ENCODE results near the gene RGS1. TPM values are rescaled to one million over a fixed set of nuclear protein-coding genes. Genes with fewer than 3 reads are reported as not detected.

RGS1 gene
- polyA plus RNA-seq, 3 donors = 2.4 to 17.7 (median 15.7) TPM

DNA sequence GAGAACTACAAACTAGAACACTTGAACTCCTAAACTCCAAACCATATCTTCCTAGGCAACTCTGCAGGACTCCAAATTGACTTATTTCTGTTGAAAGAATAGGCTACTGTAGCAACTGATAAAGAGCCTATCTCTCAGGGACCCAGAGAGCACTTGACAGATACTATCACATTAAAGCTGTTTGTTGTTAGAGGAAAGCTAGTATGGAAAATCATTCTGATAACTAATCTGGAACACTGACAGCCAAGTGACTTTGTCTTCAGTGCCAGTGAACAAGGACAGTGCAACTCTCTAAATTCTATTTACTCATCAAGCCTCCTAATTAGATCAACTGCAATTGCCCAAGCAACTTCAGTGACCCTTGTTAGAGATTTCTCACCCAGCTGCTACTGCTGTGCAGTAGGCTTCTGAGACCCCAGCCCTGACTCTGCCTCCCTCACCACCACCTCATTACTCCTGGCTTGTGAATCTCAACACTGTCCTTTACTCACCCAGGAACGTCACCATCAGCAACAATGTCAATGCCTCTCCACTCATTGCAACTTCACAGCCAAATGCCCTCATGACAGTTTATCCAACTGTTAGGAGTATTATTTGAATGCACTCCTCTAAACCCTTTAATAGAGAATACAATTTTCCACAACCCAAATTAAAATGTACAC is 53.0 kb downstream of the RGS1 start:
- Histone ChIP-seq H2AFZ (ENCODE audit: insufficient read depth, low read depth, low read length, poor library complexity, severe bottlenecking) (no peak overlapping the region), H3K27ac (ENCODE audit: low read depth in 1 of 2, low read length in 2 of 2) (no peak overlapping the region), H3K9ac (ENCODE audit: insufficient read depth, low read length, poor library complexity, severe bottlenecking) (no peak overlapping the region), H3K9me3 (replicated peaks in 1 of 2; ENCODE audit: control insufficient read depth in 1 of 2, insufficient read depth in 1 of 2, low read length in 2 of 2) (no peaks in the 10 kb centered on the region), H4K20me1 (ENCODE audit: insufficient read depth, low read length) (no peaks in the 10 kb centered on the region), H3K4me1 (ENCODE audit: control insufficient read depth in 1 of 2, insufficient read depth in 2 of 2, low read length in 2 of 2) (no peaks in the 10 kb centered on the region), H3K4me2 (replicated peaks; ENCODE audit: extremely low read depth, low read length, poor library complexity, severe bottlenecking) (no peak overlapping the region), H3K36me3 (replicated peaks in 1 of 2; ENCODE audit: control insufficient read depth in 1 of 2, insufficient read depth in 2 of 2, low read length in 2 of 2) (no peaks in the 10 kb centered on the region), H3K4me3 (replicated peaks in 1 of 3; ENCODE audit: low read depth in 2 of 3, low read length in 3 of 3) (no peak overlapping the region), H3K27me3 (ENCODE audit: control insufficient read depth in 2 of 2, insufficient read depth in 2 of 2, low read length in 2 of 2) (no peaks in the 10 kb centered on the region), H3K79me2 (ENCODE audit: insufficient read depth, low read length) (no peaks in the 10 kb centered on the region)
- Mint-ChIP-seq H3K9me3 (peaks cover 0 to 6% (median 0%) of the 10 kb centered on the region in 7 donors), H3K36me3 (no peaks in the 10 kb centered on the region), H3K27ac (no peak overlapping the region), H3K4me1 (no peaks in the 10 kb centered on the region), H3K27me3 (ENCODE audit: low read depth in 3 of 3) (no peaks in the 10 kb centered on the region), H3K4me3 (no peak overlapping the region)
- DNase-seq = no peak
- TF ChIP-seq, protein P1, sequence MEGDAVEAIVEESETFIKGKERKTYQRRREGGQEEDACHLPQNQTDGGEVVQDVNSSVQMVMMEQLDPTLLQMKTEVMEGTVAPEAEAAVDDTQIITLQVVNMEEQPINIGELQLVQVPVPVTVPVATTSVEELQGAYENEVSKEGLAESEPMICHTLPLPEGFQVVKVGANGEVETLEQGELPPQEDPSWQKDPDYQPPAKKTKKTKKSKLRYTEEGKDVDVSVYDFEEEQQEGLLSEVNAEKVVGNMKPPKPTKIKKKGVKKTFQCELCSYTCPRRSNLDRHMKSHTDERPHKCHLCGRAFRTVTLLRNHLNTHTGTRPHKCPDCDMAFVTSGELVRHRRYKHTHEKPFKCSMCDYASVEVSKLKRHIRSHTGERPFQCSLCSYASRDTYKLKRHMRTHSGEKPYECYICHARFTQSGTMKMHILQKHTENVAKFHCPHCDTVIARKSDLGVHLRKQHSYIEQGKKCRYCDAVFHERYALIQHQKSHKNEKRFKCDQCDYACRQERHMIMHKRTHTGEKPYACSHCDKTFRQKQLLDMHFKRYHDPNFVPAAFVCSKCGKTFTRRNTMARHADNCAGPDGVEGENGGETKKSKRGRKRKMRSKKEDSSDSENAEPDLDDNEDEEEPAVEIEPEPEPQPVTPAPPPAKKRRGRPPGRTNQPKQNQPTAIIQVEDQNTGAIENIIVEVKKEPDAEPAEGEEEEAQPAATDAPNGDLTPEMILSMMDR (IDR thresholded peaks at IDR 0.05) = no peak
- intact Hi-C loops (cut with micrococcal nuclease) = no loop called here
- 100% methylated on average over 1 of the region's 1 CpG for WGBS (ENCODE audit: insufficient coverage)

DNA sequence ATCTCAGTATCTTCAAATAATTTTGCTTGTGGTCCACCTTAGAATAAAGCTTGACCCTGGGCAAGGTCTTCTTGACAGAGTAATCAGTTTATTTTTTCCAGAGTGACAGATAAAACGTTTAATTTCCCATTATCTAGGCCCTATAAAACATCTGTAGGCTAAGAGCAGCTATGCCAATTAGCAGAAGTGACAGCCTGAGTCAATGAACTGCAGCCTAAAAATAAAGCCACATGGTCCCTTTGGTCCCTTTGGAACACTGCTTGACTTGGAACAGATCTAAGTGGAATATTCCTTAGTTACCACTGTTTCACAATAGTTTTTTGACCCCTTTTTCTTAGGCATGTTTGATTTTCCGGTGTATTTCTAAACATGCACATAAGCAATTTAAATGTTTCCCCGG is 54.0 kb downstream of the RGS1 start:
- Mint-ChIP-seq H3K4me3 (no peak overlapping the region), H3K4me1 (no peaks in the 10 kb centered on the region), H3K9me3 (no peaks in the 10 kb centered on the region), H3K36me3 (no peaks in the 10 kb centered on the region), H3K27ac (no peak overlapping the region), H3K27me3 (ENCODE audit: low read depth in 3 of 3) (no peaks in the 10 kb centered on the region)
- Histone ChIP-seq H3K4me1 (ENCODE audit: control insufficient read depth in 1 of 2, insufficient read depth in 2 of 2, low read length in 2 of 2) (no peaks in the 10 kb centered on the region), H3K36me3 (replicated peaks in 1 of 2; ENCODE audit: control insufficient read depth in 1 of 2, insufficient read depth in 2 of 2, low read length in 2 of 2) (no peaks in the 10 kb centered on the region), H3K4me2 (replicated peaks; ENCODE audit: extremely low read depth, low read length, poor library complexity, severe bottlenecking) (no peak overlapping the region), H3K27me3 (ENCODE audit: control insufficient read depth in 2 of 2, insufficient read depth in 2 of 2, low read length in 2 of 2) (no peaks in the 10 kb centered on the region), H3K9me3 (replicated peaks in 1 of 2; ENCODE audit: control insufficient read depth in 1 of 2, insufficient read depth in 1 of 2, low read length in 2 of 2) (no peaks in the 10 kb centered on the region), H3K27ac (ENCODE audit: low read depth in 1 of 2, low read length in 2 of 2) (no peak overlapping the region), H3K4me3 (replicated peaks in 1 of 3; ENCODE audit: low read depth in 2 of 3, low read length in 3 of 3) (no peak overlapping the region), H3K9ac (ENCODE audit: insufficient read depth, low read length, poor library complexity, severe bottlenecking) (no peak overlapping the region), H3K79me2 (ENCODE audit: insufficient read depth, low read length) (no peaks in the 10 kb centered on the region), H2AFZ (ENCODE audit: insufficient read depth, low read depth, low read length, poor library complexity, severe bottlenecking) (no peak overlapping the region), H4K20me1 (ENCODE audit: insufficient read depth, low read length) (no peaks in the 10 kb centered on the region)
- TF ChIP-seq, protein P1 (IDR thresholded peaks at IDR 0.05) = no peak
- DNase-seq = no peak
- 75% methylated on average over 1 of the region's 3 CpGs for WGBS (ENCODE audit: insufficient coverage)
- intact Hi-C loops (cut with micrococcal nuclease) = no loop called here

Other genes with a start within 250 kb of the RGS1 start
- not detected for gene RGS13, start 60.4 kb downstream of the RGS1 start, polyA plus RNA-seq
- gene RGS2, start 233.3 kb downstream of the RGS1 start, polyA plus RNA-seq = 1,000 to 10,000 TPM in 2 of 3 donors, 100 to 1,000 TPM in 1; 974 to 3,307 (median 1,708) TPM

Measured in CD14-positive monocyte (primary cell).